CD14-positive monocyte (primary cell): ENCODE measurements around the gene MARCHF5. TPM values are rescaled to one million over a fixed set of nuclear protein-coding genes. Genes with fewer than 3 reads are reported as not detected.
"Not testable (repeated sequence)": the region's sequence is repeated elsewhere in the genome, so short reads cannot be mapped to it uniquely, and the experiment has no call there.

Experiments used
- DNase-seq, 3 donors: peaks; one replicate each; pipeline ENCODE4 v3.0.0-alpha.2; 2011 to 2022
- H2AFZ ChIP-seq: 2 replicates; pipeline ENCODE4 v1.6.0; 2012; ENCODE audit warnings: mild to moderate bottlenecking, low read depth, low read length, inconsistent platforms; ENCODE audit not compliant: insufficient read depth, poor library complexity, severe bottlenecking
- H3K27ac ChIP-seq, 2 donors: 1 replicate in 1 of 2; 2 replicates in 1 of 2; pipeline ENCODE4 v1.5.1; 2012 to 2013; ENCODE audit warnings: low read length in 2 of 2, control low read depth in 1 of 2, inconsistent platforms in 1 of 2, low read depth in 1 of 2, mild to moderate bottlenecking in 1 of 2
- H3K27me3 ChIP-seq, 2 donors: one replicate each; pipeline versions ENCODE4 v1.6.0 to v1.6.1; 2011 to 2013; ENCODE audit warnings: low read length in 2 of 2; ENCODE audit not compliant: control insufficient read depth in 2 of 2, insufficient read depth in 2 of 2
- H3K36me3 ChIP-seq, 2 donors: replicated peaks in 1 of 2; 1 replicate in 1 of 2; 2 replicates in 1 of 2; pipeline versions ENCODE4 v1.5.1 to v1.6.1; 2012 to 2013; ENCODE audit warnings: low read length in 2 of 2, control low read depth in 1 of 2, inconsistent platforms in 1 of 2, mild to moderate bottlenecking in 1 of 2; ENCODE audit not compliant: insufficient read depth in 2 of 2, control insufficient read depth in 1 of 2
- H3K4me1 ChIP-seq, 2 donors: 1 replicate in 1 of 2; 2 replicates in 1 of 2; pipeline versions ENCODE4 v1.5.1 to v1.6.1; 2012 to 2013; ENCODE audit warnings: low read length in 2 of 2, control low read depth in 1 of 2, inconsistent platforms in 1 of 2, mild to moderate bottlenecking in 1 of 2, moderate library complexity in 1 of 2; ENCODE audit not compliant: insufficient read depth in 2 of 2, control insufficient read depth in 1 of 2
- H3K4me2 ChIP-seq: replicated peaks from 2 replicates; pipeline ENCODE3; 2012; ENCODE audit warnings: low read length, moderate library complexity, mild to moderate bottlenecking; ENCODE audit not compliant: poor library complexity, severe bottlenecking; ENCODE audit errors: extremely low read depth
- H3K4me3 ChIP-seq, 3 experiments: fragments of 200-600 bp in 1 of 3; sonication (generic) in 1 of 3; replicated peaks in 1 of 3; 1 replicate in 2 of 3; 2 replicates in 1 of 3; pipeline ENCODE4 v1.5.1; 2011 to 2013; ENCODE audit warnings: low read length in 3 of 3, mild to moderate bottlenecking in 3 of 3, control low read depth in 2 of 3, low read depth in 2 of 3, inconsistent platforms in 1 of 3, moderate library complexity in 1 of 3
- H3K79me2 ChIP-seq: 2 replicates; pipeline ENCODE4 v1.6.0; 2012; ENCODE audit warnings: mild to moderate bottlenecking, control low read depth, inconsistent platforms, low read length, moderate library complexity; ENCODE audit not compliant: insufficient read depth
- H3K9ac ChIP-seq: 2 replicates; pipeline ENCODE4 v1.6.0; 2017; ENCODE audit warnings: low read length, mild to moderate bottlenecking; ENCODE audit not compliant: insufficient read depth, poor library complexity, severe bottlenecking
- H3K9me3 ChIP-seq, 2 donors: replicated peaks in 1 of 2; 1 replicate in 1 of 2; 2 replicates in 1 of 2; pipeline versions ENCODE4 v1.5.1 to v1.6.1; 2012 to 2013; ENCODE audit warnings: low read length in 2 of 2, control low read depth in 1 of 2; ENCODE audit not compliant: control insufficient read depth in 1 of 2, insufficient read depth in 1 of 2
- H4K20me1 ChIP-seq: 2 replicates; pipeline ENCODE4 v1.6.0; 2012; ENCODE audit warnings: mild to moderate bottlenecking, low read length, control low read depth, moderate library complexity; ENCODE audit not compliant: insufficient read depth
- H3K27ac Mint-ChIP-seq, 7 donors: one replicate each; pipeline ENCODE4 v1.8.0; 2020; ENCODE audit warnings: mild to moderate bottlenecking in 7 of 7, mixed read lengths in 7 of 7, moderate library complexity in 6 of 7, inconsistent platforms in 2 of 7
- H3K27me3 Mint-ChIP-seq, 3 donors: one replicate each; pipeline ENCODE4 v1.8.0; 2021 to 2022; ENCODE audit warnings: low read depth in 3 of 3, mild to moderate bottlenecking in 3 of 3, mixed read lengths in 3 of 3, moderate library complexity in 3 of 3, inconsistent platforms in 1 of 3
- H3K36me3 Mint-ChIP-seq, 2 donors: one replicate each; pipeline ENCODE4 v1.8.0; 2020; ENCODE audit warnings: mixed read lengths in 2 of 2, inconsistent platforms in 1 of 2, mild to moderate bottlenecking in 1 of 2
- H3K4me1 Mint-ChIP-seq: one replicate; pipeline ENCODE4 v1.8.0; 2020; ENCODE audit warnings: mild to moderate bottlenecking, mixed read lengths
- H3K4me3 Mint-ChIP-seq, 2 donors: one replicate each; pipeline ENCODE4 v1.8.0; 2020; ENCODE audit warnings: mild to moderate bottlenecking in 2 of 2, mixed read lengths in 2 of 2, moderate library complexity in 1 of 2
- H3K9me3 Mint-ChIP-seq, 7 donors: one replicate each; pipeline ENCODE4 v1.8.0; 2020 to 2022; ENCODE audit warnings: mixed read lengths in 7 of 7, mild to moderate bottlenecking in 6 of 7, moderate library complexity in 6 of 7, inconsistent platforms in 2 of 7
- CTCF ChIP-seq: fragments of 200-600 bp; IDR thresholded peaks from one replicate; pipeline ENCODE4 v1.8.0; 2022; ENCODE audit warnings: antibody characterized with exemption, mild to moderate bottlenecking
- WGBS: methylation state at CpG from one replicate; pipeline ENCODE4 v1.1.5; 2013; ENCODE audit warnings: missing lambda C conversion rate; ENCODE audit not compliant: insufficient coverage; 5-methylcytosine and 5-hydroxymethylcytosine counted together
- intact Hi-C, 2 donors: fragments of 100-400 bp; cut with micrococcal nuclease; formaldehyde crosslinking; loops; one replicate each; pipeline versions ENCODE4 v1.15.0 to v1.15.1; 2023
- polyA plus RNA-seq, 3 donors: library from polyadenylated mRNA; depleted of rRNA in 1 of 3; unstranded in 2 of 3; stranded (reverse) in 1 of 3; fragments of 300-500 nt in 2 of 3; fragments of >200 nt in 1 of 3; fragmentation: Illumina TruSeq in 2 of 3; gene quantifications; 1 replicate in 2 of 3; 2 replicates in 1 of 3; pipeline ENCODE4 v1.2.3, GENCODE V29; 2012 to 2021

Gene MARCHF5
- polyA plus RNA-seq, 3 donors: 15.8 to 30.6 (median 29.6) TPM

DNA sequence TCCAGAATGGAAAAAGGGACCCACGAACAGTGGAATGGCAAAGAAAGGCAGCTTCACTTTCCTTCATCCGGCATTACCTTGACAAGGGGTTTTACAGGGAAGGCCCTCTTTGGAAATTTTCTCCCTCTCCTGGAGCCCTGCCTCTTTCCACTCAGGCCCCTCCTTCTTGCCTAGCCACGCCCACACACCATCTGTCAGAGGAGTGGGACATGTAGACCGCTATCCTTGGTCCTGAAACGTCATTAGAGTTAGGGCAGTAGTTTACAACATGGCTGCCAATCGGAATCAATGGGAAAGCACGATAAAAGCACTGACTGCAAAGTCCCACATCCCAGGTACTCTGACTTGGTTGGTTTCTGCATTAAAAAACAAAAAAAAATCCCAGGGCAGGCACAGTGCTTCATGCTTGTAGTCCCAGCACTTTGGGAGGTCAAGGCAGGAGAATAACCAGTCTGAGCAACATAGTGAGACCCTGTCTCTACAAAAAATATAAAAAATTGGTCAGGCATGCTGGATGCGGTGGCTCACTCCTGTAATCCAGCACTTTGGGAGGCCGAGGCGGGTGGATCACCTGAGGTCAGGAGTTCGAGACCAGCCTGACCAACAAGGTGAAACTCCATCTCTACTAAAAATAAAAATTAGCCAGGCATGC, 96.4 kb downstream of the MARCHF5 start:
- H3K27me3 Mint-ChIP-seq: peaks cover 3 to 4% (median 3%) of the 10 kb centered on the region in 3 donors
- Histone ChIP-seq H3K79me2 (no peaks in the 10 kb centered on the region), H2AFZ (no peak overlapping the region), H3K9me3 (no peaks in the 10 kb centered on the region), H3K36me3 (no peaks in the 10 kb centered on the region), H3K9ac (no peak overlapping the region), H3K27me3 (no peaks in the 10 kb centered on the region), H3K27ac (no peak overlapping the region), H3K4me1 (no peaks in the 10 kb centered on the region), H3K4me3 (no peak overlapping the region), H3K4me2 (no peak overlapping the region), H4K20me1 (no peaks in the 10 kb centered on the region)
- no peak overlapping the region for H3K4me3 Mint-ChIP-seq
- no peaks in the 10 kb centered on the region for H3K36me3 Mint-ChIP-seq
- peaks cover 0 to 3% (median 1%) of the 10 kb centered on the region in 7 donors for H3K9me3 Mint-ChIP-seq
- intact Hi-C loops: no loop called here
- H3K4me1 Mint-ChIP-seq: no peaks in the 10 kb centered on the region
- H3K27ac Mint-ChIP-seq: no peak overlapping the region
- TF ChIP-seq CTCF: no peak
- 97% methylated on average over 4 of the region's 11 CpGs for WGBS
- DNase-seq: no peak

DNA sequence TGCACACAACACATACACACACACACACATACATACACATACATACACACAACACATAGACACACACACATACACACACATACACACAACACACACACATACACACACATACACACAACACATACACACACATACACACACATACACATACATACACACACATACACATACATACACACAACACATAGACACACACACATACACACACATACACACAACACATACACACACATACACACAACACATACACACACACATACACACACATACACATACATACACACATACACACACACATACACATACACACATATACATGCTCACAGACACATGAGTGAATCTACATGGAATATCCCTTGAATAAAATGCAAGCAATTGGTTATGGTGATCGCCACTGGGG, 102.2 kb downstream of the MARCHF5 start:
- intact Hi-C loops, H3K4me3 ChIP-seq, H3K27ac ChIP-seq, H3K27me3 ChIP-seq, H4K20me1 ChIP-seq, H3K4me2 ChIP-seq, H3K36me3 ChIP-seq, H3K4me1 ChIP-seq, H2AFZ ChIP-seq, H3K9ac ChIP-seq, H3K36me3 Mint-ChIP-seq, H3K27ac Mint-ChIP-seq, DNase-seq, H3K27me3 Mint-ChIP-seq, H3K4me3 Mint-ChIP-seq, H3K9me3 ChIP-seq, H3K9me3 Mint-ChIP-seq, H3K79me2 ChIP-seq, H3K4me1 Mint-ChIP-seq: not testable (repeated sequence)
- no CpG with 5 or more reads among the region's 1 CpG for WGBS
